Left lung (tissue), 10 donors: ENCODE results near the gene DBNDD1. TPM values are rescaled to one million over a fixed set of nuclear protein-coding genes. Genes with fewer than 3 reads are reported as not detected.

Experiments used
- ATAC-seq: fragments of 200-7000 bp; cut with Tn5 transposase; one replicate; pipeline ENCODE4 v1.9.1; 2020; ENCODE audit warnings: moderate library complexity
- DNase-seq, 4 donors: peaks; one replicate each; pipeline ENCODE4 v3.0.0-alpha.2; 2013 to 2020
- H3K27ac ChIP-seq, 2 donors: fragments of 200-600 bp; sonication (generic) in 1 of 2; one replicate each; pipeline versions ENCODE4 v1.5.0 to v1.8.0; 2020 to 2021
- H3K27me3 ChIP-seq, 2 donors: fragments of 200-600 bp; sonication (generic) in 1 of 2; one replicate each; pipeline versions ENCODE4 v1.5.0 to v1.8.0; 2020 to 2021
- H3K36me3 ChIP-seq, 2 donors: fragments of 200-600 bp; sonication (generic) in 1 of 2; one replicate each; pipeline versions ENCODE4 v1.5.0 to v1.8.0; 2020 to 2021
- H3K4me1 ChIP-seq, 2 donors: fragments of 200-600 bp; one replicate each; pipeline ENCODE4 v1.8.0; 2021
- H3K4me3 ChIP-seq, 2 donors: fragments of 200-600 bp; sonication (generic) in 1 of 2; one replicate each; pipeline versions ENCODE4 v1.5.0 to v1.8.0; 2020 to 2021; ENCODE audit warnings: mild to moderate bottlenecking in 1 of 2
- H3K9me3 ChIP-seq, 2 donors: fragments of 200-600 bp; sonication (generic) in 1 of 2; one replicate each; pipeline versions ENCODE4 v1.5.0 to v1.8.0; 2020 to 2021
- CTCF ChIP-seq, 2 donors: fragments of 200-600 bp; sonication (generic) in 1 of 2; IDR thresholded peaks; one replicate each; pipeline versions ENCODE4 v1.5.0 to v1.8.0; 2021; ENCODE audit warnings: antibody characterized with exemption in 2 of 2
- intact Hi-C, 2 donors: fragments of 100-400 bp; cut with DNase I; formaldehyde crosslinking; loops; one replicate each; pipeline versions ENCODE4 v1.11.2 to v1.14.2; 2022
- polyA plus RNA-seq, 6 donors: library from polyadenylated mRNA; unstranded; fragments of 120-200 nt; gene quantifications; one replicate each; pipeline ENCODE4 v1.2.1, GENCODE V29; 2013; ENCODE audit not compliant: insufficient read length in 6 of 6
- total RNA-seq, 2 donors: library from RNA; stranded (reverse); fragmentation: NEBNext Ultra II Directional; extraction: Animal tissue kit (Norgen Biotek cat#: 25700); gene quantifications; one replicate each; pipeline ENCODE4 v1.2.1, GENCODE V29; 2021
- donor health status: DM: no; HTN: yes; CAD: no.
- donor health status: DM: no; HTN: no; CAD: no.

Gene DBNDD1
- total and polyA plus RNA-seq, 8 donors = 6.4 to 20.6 (median 7.8) TPM

DNA sequence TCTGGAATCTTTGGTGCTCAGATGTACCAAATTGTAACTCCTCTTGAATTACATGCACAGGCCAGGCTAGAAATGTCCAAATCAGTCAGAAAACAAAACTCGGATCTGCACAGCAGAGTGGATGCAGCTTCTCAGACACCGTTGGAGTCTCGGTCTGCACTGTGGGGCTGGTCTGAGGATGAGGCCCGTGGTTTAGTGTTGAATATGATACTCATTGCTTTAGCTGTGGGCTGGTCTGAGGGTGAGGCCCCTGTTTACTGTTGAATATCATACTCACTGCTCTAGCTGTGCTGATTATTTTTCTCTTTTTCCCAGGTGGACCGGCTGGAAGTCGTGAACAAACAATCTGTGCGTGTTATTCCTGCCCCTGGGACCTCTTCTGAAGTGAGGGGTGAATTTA lies 35.0 kb downstream of the DBNDD1 start:
- Histone ChIP-seq H3K4me1 (no peaks in the 10 kb centered on the region), H3K36me3 (peaks cover 0 to 97% of the 10 kb centered on the region in 2 donors), H3K4me3 (no peak overlapping the region), H3K9me3 (no peaks in the 10 kb centered on the region), H3K27ac (no peak overlapping the region), H3K27me3 (no peaks in the 10 kb centered on the region)
- DNase-seq = peak in 1 of 4 donors; percentile 12
- no peak for ATAC-seq
- intact Hi-C loops = no loop called here
- TF ChIP-seq CTCF (IDR thresholded peaks at IDR 0.05) = no peak

DNA sequence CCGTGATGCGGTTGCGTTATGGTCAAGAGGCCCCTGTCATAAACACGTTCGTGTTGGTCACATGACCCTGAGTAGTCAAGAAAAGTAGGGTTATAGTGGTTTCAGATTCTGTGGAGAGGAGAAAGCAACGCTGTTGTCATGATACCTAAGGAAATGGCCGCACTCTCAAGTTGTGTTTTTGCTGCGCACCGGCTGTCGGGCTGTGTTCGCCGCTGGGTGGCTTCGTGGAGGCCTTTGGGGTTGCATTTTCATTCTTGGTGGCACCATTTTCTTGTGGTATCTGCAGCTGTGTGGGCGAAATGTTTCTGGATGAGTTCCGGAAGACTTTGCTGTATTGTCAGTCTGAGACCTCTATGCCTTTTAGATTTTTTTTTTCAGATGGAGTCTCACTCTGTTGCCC lies 35.7 kb downstream of the DBNDD1 start:
- Histone ChIP-seq H3K36me3 (peaks cover 0 to 97% of the 10 kb centered on the region in 2 donors), H3K27me3 (no peaks in the 10 kb centered on the region), H3K27ac (no peak overlapping the region), H3K4me3 (no peak overlapping the region), H3K4me1 (no peaks in the 10 kb centered on the region), H3K9me3 (no peaks in the 10 kb centered on the region)
- ATAC-seq = no peak
- TF ChIP-seq CTCF (IDR thresholded peaks at IDR 0.05) = no peak
- DNase-seq = peak in 1 of 4 donors; percentile 39
- intact Hi-C loops = no loop called here

DNA sequence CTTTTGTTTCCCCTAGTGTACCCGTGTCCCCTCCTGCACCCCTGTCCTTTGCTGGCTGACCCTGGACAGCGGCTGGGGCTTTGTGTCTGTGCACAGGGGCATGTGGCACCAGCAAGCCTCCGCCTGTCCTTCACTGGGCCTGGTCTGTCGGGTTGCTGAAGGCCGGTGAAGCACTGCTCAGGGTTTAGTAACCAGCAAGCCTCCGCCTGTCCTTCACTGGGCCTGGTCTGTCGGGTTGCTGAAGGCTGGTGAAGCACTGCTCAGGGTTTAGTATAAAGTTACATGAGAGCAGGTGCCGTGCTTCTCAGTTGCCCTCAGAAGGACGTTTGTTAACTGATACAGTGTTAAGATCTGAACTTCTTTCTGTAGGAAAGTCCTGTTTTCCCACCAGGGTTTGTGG lies 36.9 kb downstream of the DBNDD1 start:
- Histone ChIP-seq H3K4me3 (no peak overlapping the region), H3K36me3 (peaks cover 0 to 98% of the 10 kb centered on the region in 2 donors)
- no peak for ATAC-seq

GRCh38 chr16:89981414-89981813 lies 37.8 kb downstream of the DBNDD1 start:
- no peak overlapping the region for H3K4me3 ChIP-seq
- H3K27ac ChIP-seq = no peak overlapping the region
- no peak for TF ChIP-seq CTCF (IDR thresholded peaks at IDR 0.05)
- H3K27me3 ChIP-seq = no peaks in the 10 kb centered on the region
- ATAC-seq = no peak
- no peaks in the 10 kb centered on the region for H3K4me1 ChIP-seq
- H3K9me3 ChIP-seq = no peaks in the 10 kb centered on the region
- DNase-seq = peak in 1 of 4 donors; percentile 7
- intact Hi-C loops = no loop called here
- peaks cover 0 to 93% of the 10 kb centered on the region in 2 donors for H3K36me3 ChIP-seq

More for the DNA sequence above, 36.9 kb downstream of the DBNDD1 start:
- H3K27ac ChIP-seq = no peak overlapping the region
- TF ChIP-seq CTCF (IDR thresholded peaks at IDR 0.05) = no peak
- no peaks in the 10 kb centered on the region for H3K9me3 ChIP-seq
- no peaks in the 10 kb centered on the region for H3K27me3 ChIP-seq
- intact Hi-C loops = no loop called here
- no peaks in the 10 kb centered on the region for H3K4me1 ChIP-seq
- peak in 1 of 4 donors; percentile 47 for DNase-seq

DNA sequence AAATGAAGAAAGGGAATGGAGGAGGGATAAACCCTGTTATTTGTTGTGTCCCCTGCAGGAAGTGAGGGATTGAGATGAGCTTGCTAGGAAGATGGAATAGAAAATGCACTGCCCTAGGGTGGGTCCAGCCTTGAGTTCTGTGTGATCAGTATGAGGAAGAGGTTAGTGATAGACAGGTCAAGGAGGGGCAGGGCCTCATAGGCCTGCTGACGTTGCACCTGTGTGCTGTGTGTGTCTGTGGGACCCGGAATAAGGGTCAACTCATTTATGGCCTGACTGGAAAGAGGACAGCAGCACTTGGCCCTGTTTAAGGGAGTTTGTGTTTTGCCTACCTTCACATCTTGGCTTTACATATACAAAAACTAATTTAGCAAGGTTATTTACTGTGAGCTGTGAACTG lies 44.4 kb downstream of the DBNDD1 start:
- no peaks in the 10 kb centered on the region for H3K27me3 ChIP-seq
- ATAC-seq = no peak
- peaks cover 10 to 46% of the 10 kb centered on the region in 2 donors for H3K4me1 ChIP-seq
- DNase-seq = peak in 1 of 4 donors; percentile 1
- TF ChIP-seq CTCF (IDR thresholded peaks at IDR 0.05) = no peak
- H3K4me3 ChIP-seq = no peak overlapping the region
- intact Hi-C loops = no loop called here
- peaks cover 0 to 36% of the 10 kb centered on the region in 2 donors for H3K36me3 ChIP-seq
- no peak overlapping the region for H3K27ac ChIP-seq
- no peaks in the 10 kb centered on the region for H3K9me3 ChIP-seq
